AG04450 (cell line): ENCODE results near the gene RASSF7. TPM values are rescaled to one million over a fixed set of nuclear protein-coding genes. Genes with fewer than 3 reads are reported as not detected.

Source experiments
- CTCF ChIA-PET: fragments of 300-600, 350-600 bp; formaldehyde crosslinking; extraction: SDS; loops from one replicate; lab custom pipeline; 2022; ENCODE audit warnings: antibody characterized with exemption, inconsistent platforms; lab: Charles Lee
- POLR2A ChIA-PET: fragments of 350-600 bp; formaldehyde crosslinking; extraction: SDS; loops from one replicate; lab custom pipeline; 2021; ENCODE audit warnings: antibody characterized with exemption, inconsistent platforms; lab: Yijun Ruan, JAX
- DNase-seq: peaks from one replicate; pipeline ENCODE4 v3.0.0-alpha.2; 2011; ENCODE audit warnings: low read depth, low spot score
- H3K27ac ChIP-seq: one replicate; pipeline ENCODE4 v1.5.1; 2012; ENCODE audit warnings: low read depth, low read length, control low read depth
- H3K27me3 ChIP-seq: one replicate; pipeline ENCODE4 v1.6.0; 2012; ENCODE audit warnings: low read length; ENCODE audit not compliant: control insufficient read depth, insufficient read depth
- H3K4me3 ChIP-seq: 2 replicates; pipeline ENCODE4 v1.5.1; 2011; ENCODE audit warnings: mild to moderate bottlenecking, low read depth, low read length, control low read depth
- H3K9me3 ChIP-seq: 2 replicates; pipeline ENCODE4 v1.5.1; 2012; ENCODE audit warnings: low read length; ENCODE audit not compliant: control insufficient read depth, insufficient read depth
- CTCF ChIP-seq: IDR thresholded peaks from 2 replicates; pipeline ENCODE4 v1.5.1; 2011; ENCODE audit warnings: low read depth, low read length, control low read depth, inconsistent platforms
- polyA plus RNA-seq: library from polyadenylated mRNA; depleted of rRNA; stranded (reverse); fragments of >200 nt; gene quantifications from 2 replicates; pipeline ENCODE4 v1.2.3, GENCODE V29; 2011; rRNA removed
- small RNA-seq: library from RNA; depleted of rRNA; stranded (forward); fragments of <200 nt; gene quantifications from one replicate; pipeline ENCODE3, GENCODE V24; 2012; ENCODE audit warnings: low read depth; ENCODE audit not compliant: insufficient read length

RASSF7 gene
- polyA plus RNA-seq, 1 experiment: 2.5 TPM

DNA sequence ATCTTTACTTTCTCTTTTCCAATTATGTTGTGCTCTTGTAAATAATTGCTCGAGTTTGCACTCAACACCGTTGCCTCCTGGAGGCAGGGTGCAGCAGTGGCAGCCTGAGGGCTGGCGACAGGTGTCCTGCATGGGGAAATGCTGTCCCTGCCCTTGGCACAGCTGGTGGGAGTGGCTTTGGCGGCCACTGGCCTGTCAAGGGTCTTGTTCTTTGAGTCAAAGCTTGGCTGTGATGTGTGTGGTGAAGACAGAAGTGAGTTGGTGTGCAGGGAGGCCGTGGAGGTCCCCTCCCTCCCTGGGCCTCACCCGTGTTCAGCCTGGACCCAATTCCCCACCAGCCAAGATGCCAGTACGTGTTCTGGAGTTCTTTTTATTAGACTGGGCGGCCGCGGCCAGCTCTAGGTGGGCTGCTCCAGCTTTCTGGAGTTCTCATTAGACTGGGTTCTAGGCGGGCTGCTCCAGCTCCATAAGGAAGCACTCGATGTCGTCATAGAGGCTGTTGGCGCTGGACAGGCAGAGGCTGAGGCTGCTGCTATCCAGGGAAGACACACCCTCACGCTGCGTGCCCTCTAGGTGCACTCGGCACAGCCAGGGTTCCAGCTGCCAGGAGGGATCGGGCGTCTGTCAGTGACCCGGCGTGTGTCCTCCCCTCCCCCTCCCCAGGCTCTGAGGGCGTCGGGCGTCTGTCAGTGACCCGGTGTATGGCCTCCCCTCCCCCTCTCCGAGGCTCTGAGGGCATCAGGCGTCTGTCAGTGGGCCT lies 51.6 kb downstream of the RASSF7 start:
- Histone ChIP-seq H3K9me3 (no peaks in the 10 kb centered on the region; the same call in 1 of the 2 replicates), H3K27ac (no peak overlapping the region), H3K27me3 (no peaks in the 10 kb centered on the region), H3K4me3 (no peak overlapping the region)
- TF ChIP-seq CTCF: peak; percentile 33
- POLR2A ChIA-PET: interaction anchor here (0.7 kb wide), 1 partner anchor 37 kb away, joined by 4 read pairs; the partner anchor contains the start of gene PHRF1
- no peak for DNase-seq
- CTCF ChIA-PET: no interaction called here

- CTCF ChIA-PET: no interaction called here
- no peak overlapping the region for H3K27ac ChIP-seq
- no peak for TF ChIP-seq CTCF
- H3K27me3 ChIP-seq: no peaks in the 10 kb centered on the region
- H3K9me3 ChIP-seq: no peaks in the 10 kb centered on the region; the same call in 1 of the 2 replicates
- no peak overlapping the region for H3K4me3 ChIP-seq
- POLR2A ChIA-PET: interaction anchor here (0.7 kb wide), 1 partner anchor 37 kb away, joined by 4 read pairs; the partner anchor contains the start of gene PHRF1
- DNase-seq: no peak
Measured at GRCh38 chr11:612961-613300, 52.2 kb downstream of the RASSF7 start.

GRCh38 chr11:613369-613968 lies 52.7 kb downstream of the RASSF7 start:
- no peak for TF ChIP-seq CTCF
- H3K9me3 ChIP-seq: no peaks in the 10 kb centered on the region; the same call in 1 of the 2 replicates
- CTCF ChIA-PET: no interaction called here
- no peak overlapping the region for H3K4me3 ChIP-seq
- H3K27me3 ChIP-seq: no peaks in the 10 kb centered on the region
- POLR2A ChIA-PET: interaction anchor here (0.7 kb wide), 1 partner anchor 38 kb away, joined by 4 read pairs; the partner anchor contains the start of gene PHRF1
- no peak overlapping the region for H3K27ac ChIP-seq
- DNase-seq: no peak

Small RNAs within 50 kb of the gene (small RNA-seq; reads per million reads assigned to genes)
- gene MIR210: 834 reads per million, percentile 96 among the genes with 10 or more reads in this experiment

Other genes starting within 250 kb of the RASSF7 start
- 62.1 and 81.6 TPM in 2 replicates for gene IFITM1, start 246.9 kb upstream of the RASSF7 start, polyA plus RNA-seq
- 426 and 760 TPM in 2 replicates for gene IFITM3, start 240.1 kb upstream of the RASSF7 start, polyA plus RNA-seq
- gene B4GALNT4, start 191.5 kb upstream of the RASSF7 start, polyA plus RNA-seq: 7.8 and 9.5 TPM in 2 replicates
- gene PKP3, start 166.8 kb upstream of the RASSF7 start, polyA plus RNA-seq: 0.55 and 1.1 TPM in 2 replicates
- 17.8 and 20.9 TPM in 2 replicates for gene SIGIRR, start 146.0 kb upstream of the RASSF7 start, polyA plus RNA-seq
- 0.10 TPM in 1 of 2 replicates, not detected in the other for gene ANO9, start 119.0 kb upstream of the RASSF7 start, polyA plus RNA-seq
- 15.8 and 19.7 TPM in 2 replicates for gene PTDSS2, start 110.7 kb upstream of the RASSF7 start, polyA plus RNA-seq
- 98.6 and 168 TPM in 2 replicates for gene RNH1, start 53.7 kb upstream of the RASSF7 start, polyA plus RNA-seq
- gene HRAS, start 25.4 kb upstream of the RASSF7 start, polyA plus RNA-seq: 44.7 and 58.7 TPM in 2 replicates
- gene LRRC56, start 23.4 kb upstream of the RASSF7 start, polyA plus RNA-seq: 0.86 and 1.5 TPM in 2 replicates
- gene LMNTD2, start 232 bp upstream of the RASSF7 start, polyA plus RNA-seq: 0.32 and 0.67 TPM in 2 replicates
- gene PHRF1, start 15.5 kb downstream of the RASSF7 start, polyA plus RNA-seq: 7.3 and 8.4 TPM in 2 replicates
- 2.4 and 3.6 TPM in 2 replicates for gene IRF7, start 55.0 kb downstream of the RASSF7 start, polyA plus RNA-seq
- gene CDHR5, start 64.0 kb downstream of the RASSF7 start, polyA plus RNA-seq: not detected in 2 replicates
- not detected in 2 replicates for gene SCT, start 66.2 kb downstream of the RASSF7 start, polyA plus RNA-seq
- gene DRD4, start 76.3 kb downstream of the RASSF7 start, polyA plus RNA-seq: 0.05 TPM in 1 of 2 replicates, not detected in the other
- 13.0 and 19.6 TPM in 2 replicates for gene DEAF1, start 134.3 kb downstream of the RASSF7 start, polyA plus RNA-seq
- 16.2 and 18.7 TPM in 2 replicates for gene TMEM80, start 134.8 kb downstream of the RASSF7 start, polyA plus RNA-seq
- 11.0 and 17.0 TPM in 2 replicates for gene EPS8L2, start 145.3 kb downstream of the RASSF7 start, polyA plus RNA-seq
- gene TALDO1, start 186.5 kb downstream of the RASSF7 start, polyA plus RNA-seq: 242 and 286 TPM in 2 replicates
- gene GATD1, start 216.5 kb downstream of the RASSF7 start, polyA plus RNA-seq: 15.0 and 18.8 TPM in 2 replicates
- 0.55 and 1.1 TPM in 2 replicates for gene CEND1, start 229.1 kb downstream of the RASSF7 start, polyA plus RNA-seq
- gene SLC25A22, start 237.3 kb downstream of the RASSF7 start, polyA plus RNA-seq: 11.3 and 11.5 TPM in 2 replicates
- 5.7 and 8.2 TPM in 2 replicates for gene PIDD1, start 244.3 kb downstream of the RASSF7 start, polyA plus RNA-seq
- 940 and 1,115 TPM in 2 replicates for gene RPLP2, start 249.0 kb downstream of the RASSF7 start, polyA plus RNA-seq